ENCODE measurements around the gene PTRH2. TPM values are rescaled to one million over a fixed set of nuclear protein-coding genes. Genes with fewer than 3 reads are reported as not detected.
"Not testable (repeated sequence)": the region's sequence is repeated elsewhere in the genome, so short reads cannot be mapped to it uniquely, and the experiment has no call there.

Gene PTRH2
- total RNA-seq, 1 experiment from 2014 or later = 16.4 TPM

DNA sequence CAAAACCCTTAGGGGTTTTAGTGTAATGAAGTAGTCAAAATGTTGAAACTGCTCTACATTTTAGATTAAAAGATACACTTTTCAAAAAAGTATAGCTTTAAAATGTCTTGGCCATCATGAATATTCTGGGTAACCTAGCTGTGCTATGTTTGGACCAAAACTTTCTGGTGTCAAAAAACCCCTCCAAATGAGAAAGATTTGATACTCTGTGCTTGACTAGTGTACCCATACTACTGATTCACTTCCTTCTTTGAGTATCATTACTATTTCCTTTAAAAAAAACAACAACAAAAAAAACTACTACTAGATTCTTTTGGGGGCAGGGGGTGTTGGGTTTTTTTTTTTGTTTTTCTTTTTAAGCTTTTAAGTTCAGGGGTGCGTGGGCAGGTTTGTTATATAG is 37.3 kb downstream of the PTRH2 start:
- DNase-seq = no peak
- Histone ChIP-seq H3K36me3 (replicated peaks; ENCODE audit: control insufficient read depth, insufficient read depth, low read length) (peaks cover 20% of the 10 kb centered on the region), H3K27me3 (ENCODE audit: control insufficient read depth, insufficient read depth, low read length) (no peaks in the 10 kb centered on the region), H3K4me3 (ENCODE audit: insufficient read depth, low read depth, low read length) (no peak overlapping the region)

DNA sequence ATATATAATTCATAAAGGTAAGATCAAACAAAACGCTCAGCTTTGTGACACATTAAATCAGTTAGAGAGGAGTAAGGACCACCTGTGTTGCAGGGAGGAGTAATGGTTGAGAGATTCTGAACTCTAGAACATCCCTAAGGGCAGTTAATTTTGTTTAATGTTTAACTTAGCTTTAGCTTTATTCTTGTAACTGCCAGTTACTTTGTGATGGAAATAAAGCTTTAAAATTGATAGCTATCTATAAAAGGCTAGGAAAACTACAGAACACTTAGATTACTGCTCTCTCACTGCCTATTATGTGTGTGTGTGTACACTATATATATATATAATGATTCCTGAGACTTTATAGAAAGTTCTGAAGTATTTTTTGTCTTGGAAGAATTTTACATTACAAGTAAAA is 37.8 kb downstream of the PTRH2 start:
- H3K36me3 ChIP-seq (replicated peaks; ENCODE audit: control insufficient read depth, insufficient read depth, low read length) = peaks cover 24% of the 10 kb centered on the region
- H3K27me3 ChIP-seq (ENCODE audit: control insufficient read depth, insufficient read depth, low read length) = no peaks in the 10 kb centered on the region
- no peak overlapping the region for H3K4me3 ChIP-seq (ENCODE audit: insufficient read depth, low read depth, low read length)
- DNase-seq = no peak

DNA sequence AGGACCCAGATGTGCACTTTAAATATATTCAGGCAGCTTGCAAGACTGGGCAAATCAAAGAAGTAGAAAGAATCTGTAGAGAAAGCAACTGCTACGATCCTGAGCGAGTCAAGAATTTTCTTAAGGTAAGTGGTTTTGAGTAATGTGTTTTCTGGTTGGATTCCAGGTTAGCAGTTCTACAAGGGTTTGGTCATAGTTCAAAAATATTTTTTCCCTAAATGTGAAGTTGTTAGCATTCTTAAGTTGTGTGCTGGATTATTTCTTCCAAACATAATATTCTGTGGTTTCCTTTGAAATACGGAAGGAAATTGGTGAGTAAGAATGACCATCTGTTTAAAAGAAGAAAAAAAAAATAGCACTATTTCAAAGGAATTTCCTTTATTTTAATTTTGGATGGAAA is 38.4 kb downstream of the PTRH2 start:
- Histone ChIP-seq H3K27me3 (ENCODE audit: control insufficient read depth, insufficient read depth, low read length) (no peaks in the 10 kb centered on the region), H3K4me3 (ENCODE audit: insufficient read depth, low read depth, low read length) (no peak overlapping the region), H3K36me3 (replicated peaks; ENCODE audit: control insufficient read depth, insufficient read depth, low read length) (peaks cover 23% of the 10 kb centered on the region)
- no peak for DNase-seq

GRCh38 chr17:59666235-59666634 is 41.0 kb downstream of the PTRH2 start:
- H3K27me3 ChIP-seq (ENCODE audit: control insufficient read depth, insufficient read depth, low read length) = no peaks in the 10 kb centered on the region
- H3K36me3 ChIP-seq (replicated peaks; ENCODE audit: control insufficient read depth, insufficient read depth, low read length) = peaks cover 31% of the 10 kb centered on the region
- H3K4me3 ChIP-seq (ENCODE audit: insufficient read depth, low read depth, low read length) = no peak overlapping the region
- no peak for DNase-seq

- H3K4me3 ChIP-seq (ENCODE audit: insufficient read depth, low read depth, low read length); H3K27me3 ChIP-seq (ENCODE audit: control insufficient read depth, insufficient read depth, low read length); DNase-seq: not testable (repeated sequence)
- peaks cover 25% of the 10 kb centered on the region for H3K36me3 ChIP-seq (replicated peaks; ENCODE audit: control insufficient read depth, insufficient read depth, low read length)
Observed at GRCh38 chr17:59656624-59657023, 50.6 kb downstream of the PTRH2 start.

DNA sequence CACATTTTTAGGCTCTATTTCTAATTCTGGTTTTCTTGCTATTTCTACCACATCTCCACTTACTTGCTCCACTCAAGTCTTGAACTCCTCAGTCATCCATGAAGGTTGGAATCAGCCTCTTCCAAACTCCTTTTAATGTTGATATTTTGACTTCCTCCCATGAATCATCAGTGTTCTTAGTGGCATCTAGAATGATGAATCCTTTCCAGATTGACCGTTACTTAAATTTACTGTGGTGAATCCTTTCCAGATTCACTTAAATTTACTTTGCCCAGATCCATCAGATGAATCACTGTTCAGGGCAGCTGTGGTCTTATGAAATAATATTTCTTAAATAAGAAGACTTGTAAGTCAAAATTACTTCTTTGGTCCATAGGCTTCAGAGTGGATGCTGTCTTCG is 55.1 kb downstream of the PTRH2 start:
- Histone ChIP-seq H3K27me3 (ENCODE audit: control insufficient read depth, insufficient read depth, low read length) (no peaks in the 10 kb centered on the region), H3K4me3 (ENCODE audit: insufficient read depth, low read depth, low read length) (no peak overlapping the region), H3K36me3 (replicated peaks; ENCODE audit: control insufficient read depth, insufficient read depth, low read length) (peaks cover 27% of the 10 kb centered on the region)
- no peak for DNase-seq

DNA sequence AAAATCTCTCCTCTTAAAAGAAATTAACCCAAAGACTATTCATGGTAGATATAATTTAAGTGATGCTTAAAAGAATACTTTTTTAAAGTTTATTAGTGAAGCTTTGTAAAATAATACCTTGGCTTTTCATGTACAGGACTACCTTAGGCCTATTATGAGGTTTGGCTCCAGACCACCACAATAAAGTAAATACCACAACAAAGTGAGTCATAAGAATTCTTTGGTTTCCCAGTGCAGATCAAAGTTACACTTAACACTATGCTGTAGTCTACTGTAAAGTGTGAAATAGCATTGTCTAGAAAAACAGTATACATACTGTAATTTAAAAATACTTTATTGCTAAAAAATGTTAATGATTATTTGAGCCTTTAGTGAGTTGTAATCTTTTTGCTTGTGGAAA is 55.9 kb downstream of the PTRH2 start:
- no peak for DNase-seq
- Histone ChIP-seq H3K27me3 (ENCODE audit: control insufficient read depth, insufficient read depth, low read length) (no peaks in the 10 kb centered on the region), H3K4me3 (ENCODE audit: insufficient read depth, low read depth, low read length) (no peak overlapping the region), H3K36me3 (replicated peaks; ENCODE audit: control insufficient read depth, insufficient read depth, low read length) (peaks cover 25% of the 10 kb centered on the region)

- DNase-seq = no peak
Observed at GRCh38 chr17:59650642-59651041, 56.6 kb downstream of the PTRH2 start.

GRCh38 chr17:59649886-59650285 is 57.3 kb downstream of the PTRH2 start:
- no peak for DNase-seq
- H3K36me3 ChIP-seq (replicated peaks; ENCODE audit: control insufficient read depth, insufficient read depth, low read length) = peaks cover 18% of the 10 kb centered on the region
- H3K27me3 ChIP-seq (ENCODE audit: control insufficient read depth, insufficient read depth, low read length) = no peaks in the 10 kb centered on the region
- H3K4me3 ChIP-seq (ENCODE audit: insufficient read depth, low read depth, low read length) = no peak overlapping the region

More at GRCh38 chr17:59650642-59651041, 56.6 kb downstream of the PTRH2 start:
- Histone ChIP-seq H3K27me3 (ENCODE audit: control insufficient read depth, insufficient read depth, low read length) (no peaks in the 10 kb centered on the region), H3K36me3 (replicated peaks; ENCODE audit: control insufficient read depth, insufficient read depth, low read length) (peaks cover 23% of the 10 kb centered on the region), H3K4me3 (ENCODE audit: insufficient read depth, low read depth, low read length) (no peak overlapping the region)

Other genes starting within 250 kb of the PTRH2 start
- gene DHX40, start 141.8 kb downstream of the PTRH2 start, total RNA-seq (2014; rRNA removed; shearing (Covaris generic)) = 32.5 and 46.3 TPM in 2 replicates
- 202 and 214 TPM in 2 replicates for gene CLTC, start 87.5 kb downstream of the PTRH2 start, total RNA-seq (2014; rRNA removed; shearing (Covaris generic))
- 64.2 and 67.4 TPM in 2 replicates for gene VMP1, start 224 bp upstream of the PTRH2 start, total RNA-seq (2014; rRNA removed; shearing (Covaris generic))
- gene TUBD1, start 185.5 kb upstream of the PTRH2 start, total RNA-seq (2014; rRNA removed; shearing (Covaris generic)) = 10.2 and 10.6 TPM in 2 replicates
- 14.0 and 17.8 TPM in 2 replicates for gene RPS6KB1, start 185.7 kb upstream of the PTRH2 start, total RNA-seq (2014; rRNA removed; shearing (Covaris generic))

Data from H7 (cell line).